CD4-positive, alpha-beta memory T cell (primary cell): ENCODE data around the gene ACOX1. TPM values are rescaled to one million over a fixed set of nuclear protein-coding genes. Genes with fewer than 3 reads are reported as not detected.
A peak's percentile ranks its signal among the peaks of the same experiment; 100 is the strongest.

Source experiments
- CTCF ChIA-PET: fragments of 350-600 bp; sonication (Branson Sonifier 250); formaldehyde crosslinking; loops from one replicate; lab custom pipeline; 2021; ENCODE audit warnings: inconsistent platforms; ENCODE audit not compliant: partially characterized antibody; lab: Charles Lee
- POLR2A ChIA-PET: fragments of 350-600 bp; sonication (Branson Sonifier 250); formaldehyde crosslinking; loops from one replicate; lab custom pipeline; 2021; ENCODE audit not compliant: partially characterized antibody; lab: Charles Lee
- DNase-seq, 5 donors: peaks; one replicate each; pipeline versions ENCODE4 v3.0.0 to v3.0.0-alpha.2; 2020 to 2022; ENCODE audit warnings: mixed read lengths in 1 of 5
- H3K27ac ChIP-seq: one replicate; pipeline ENCODE4 v1.7.0; 2013; ENCODE audit warnings: low read depth, low read length
- H3K27me3 ChIP-seq: 2 replicates; pipeline ENCODE4 v1.7.0; 2013; ENCODE audit warnings: mild to moderate bottlenecking, low read length, moderate library complexity; ENCODE audit not compliant: insufficient read depth
- H3K36me3 ChIP-seq: 2 replicates; pipeline ENCODE4 v1.7.0; 2013; ENCODE audit warnings: mild to moderate bottlenecking, low read length, moderate library complexity; ENCODE audit not compliant: insufficient read depth
- H3K4me1 ChIP-seq: 2 replicates; pipeline ENCODE4 v1.7.0; 2013; ENCODE audit warnings: mild to moderate bottlenecking, low read length, moderate library complexity; ENCODE audit not compliant: insufficient read depth
- H3K4me3 ChIP-seq, 2 donors: one replicate each; pipeline ENCODE4 v1.7.0; 2013; ENCODE audit warnings: low read length in 2 of 2, mild to moderate bottlenecking in 1 of 2
- H3K9me3 ChIP-seq, 2 donors: one replicate each; pipeline ENCODE4 v1.7.0; 2013; ENCODE audit warnings: low read length in 2 of 2, control low read depth in 1 of 2; ENCODE audit not compliant: control insufficient read depth in 1 of 2
- H3K27ac Mint-ChIP-seq, 7 donors: one replicate each; pipeline ENCODE4 v1.8.0; 2020 to 2021; ENCODE audit warnings: mixed read lengths in 7 of 7, mild to moderate bottlenecking in 6 of 7, inconsistent platforms in 3 of 7, moderate library complexity in 3 of 7
- H3K27me3 Mint-ChIP-seq, 2 donors: one replicate each; pipeline ENCODE4 v1.8.0; 2020 to 2021; ENCODE audit warnings: mixed read lengths in 2 of 2
- H3K36me3 Mint-ChIP-seq, 2 donors: one replicate each; pipeline ENCODE4 v1.8.0; 2020 to 2021; ENCODE audit warnings: mixed read lengths in 2 of 2, inconsistent platforms in 1 of 2, mild to moderate bottlenecking in 1 of 2
- H3K4me1 Mint-ChIP-seq, 4 donors: one replicate each; pipeline ENCODE4 v1.8.0; 2020 to 2021; ENCODE audit warnings: mixed read lengths in 4 of 4, mild to moderate bottlenecking in 1 of 4
- H3K4me3 Mint-ChIP-seq, 8 donors: one replicate each; pipeline ENCODE4 v1.8.0; 2020 to 2021; ENCODE audit warnings: mixed read lengths in 8 of 8, mild to moderate bottlenecking in 7 of 8, moderate library complexity in 6 of 8, inconsistent platforms in 3 of 8
- H3K9me3 Mint-ChIP-seq, 8 donors: one replicate each; pipeline ENCODE4 v1.8.0; 2020 to 2021; ENCODE audit warnings: mixed read lengths in 8 of 8, mild to moderate bottlenecking in 5 of 8, inconsistent platforms in 3 of 8, moderate library complexity in 1 of 8
- intact Hi-C: fragments of 100-400 bp; cut with micrococcal nuclease; formaldehyde crosslinking; loops from one replicate; pipeline ENCODE4 v1.15.1; 2023
- polyA plus RNA-seq, 2 donors: library from polyadenylated mRNA; unstranded; fragments of 300-500 nt; fragmentation: Illumina TruSeq; gene quantifications; one replicate each; pipeline ENCODE4 v1.2.3, GENCODE V29; 2021
- total RNA-seq, 2 experiments: library from RNA; stranded (reverse); gene quantifications; one replicate each; pipeline ENCODE4 v1.2.3, GENCODE V29; 2021

The ACOX1 gene
- total and polyA plus RNA-seq, 4 experiments from 2014 or later, result 10.2 to 31.7 (median 22.4) TPM

DNA sequence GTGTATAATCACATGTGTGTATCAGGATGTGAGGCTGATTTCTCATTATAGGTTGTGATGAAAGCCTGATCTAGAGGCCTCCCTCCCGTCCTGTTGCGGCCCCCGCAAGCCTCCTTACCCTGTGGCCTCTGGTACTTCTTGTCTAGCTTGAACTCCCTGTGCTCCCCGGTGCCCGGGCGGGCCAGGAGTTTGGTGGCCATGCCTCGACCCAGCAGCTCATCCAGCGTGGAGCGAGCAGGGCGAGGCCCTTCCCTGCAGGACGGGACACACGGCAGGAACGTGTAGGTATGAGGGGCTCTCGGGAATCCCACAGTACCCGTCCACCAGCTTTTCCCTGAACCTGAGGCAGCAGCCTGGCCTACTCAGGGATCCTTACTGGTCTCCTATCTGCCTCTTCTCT, 53.1 kb downstream of the ACOX1 start:
- ChIA-PET POLR2A (no interaction called here), CTCF (interaction anchor here (1.6 kb wide), 1 partner anchor 21 kb away, joined by 5 read pairs; no protein-coding TSS in a partner anchor)
- Mint-ChIP-seq H3K27ac (no peak overlapping the region), H3K4me3 (no peak overlapping the region), H3K27me3 (no peaks in the 10 kb centered on the region), H3K9me3 (no peaks in the 10 kb centered on the region), H3K4me1 (peaks cover 0 to 5% (median 0%) of the 10 kb centered on the region in 4 donors), H3K36me3 (peaks cover 0 to 3% of the 10 kb centered on the region in 2 donors)
- H3K9me3 ChIP-seq, result no peaks in the 10 kb centered on the region
- no peak overlapping the region for H3K27ac ChIP-seq
- no peaks in the 10 kb centered on the region for H3K36me3 ChIP-seq
- H3K4me3 ChIP-seq, result no peak overlapping the region
- no peak for DNase-seq
- H3K4me1 ChIP-seq, result no peaks in the 10 kb centered on the region
- intact Hi-C loops, result no loop called here
- H3K27me3 ChIP-seq, result no peaks in the 10 kb centered on the region

DNA sequence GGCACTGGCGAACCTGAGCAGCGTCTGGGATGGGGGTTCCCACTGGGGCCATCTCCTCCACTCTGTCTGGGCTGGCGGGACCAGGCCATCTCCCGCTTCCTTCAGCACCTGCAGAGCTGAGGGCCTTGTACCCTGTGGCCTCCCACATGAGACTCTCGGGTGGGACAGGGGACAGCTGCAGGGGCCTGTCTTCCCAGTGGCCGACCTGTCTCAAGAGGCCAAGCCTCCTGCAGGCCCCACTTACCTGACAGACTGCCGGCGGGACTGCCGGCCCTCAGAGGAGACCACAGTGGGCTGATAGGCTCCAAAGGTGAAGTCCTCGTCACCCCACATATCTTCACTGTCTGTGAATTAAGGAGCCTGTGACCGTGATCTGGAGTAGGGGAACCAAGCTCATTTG, 53.9 kb downstream of the ACOX1 start:
- Histone ChIP-seq H3K9me3 (no peaks in the 10 kb centered on the region), H3K27me3 (no peaks in the 10 kb centered on the region), H3K4me1 (no peaks in the 10 kb centered on the region), H3K27ac (no peak overlapping the region), H3K36me3 (no peaks in the 10 kb centered on the region), H3K4me3 (no peak overlapping the region)
- Mint-ChIP-seq H3K27me3 (no peaks in the 10 kb centered on the region), H3K36me3 (peaks cover 0 to 3% of the 10 kb centered on the region in 2 donors), H3K27ac (no peak overlapping the region), H3K4me1 (peaks cover 0 to 5% (median 0%) of the 10 kb centered on the region in 4 donors), H3K9me3 (no peaks in the 10 kb centered on the region), H3K4me3 (no peak overlapping the region)
- ChIA-PET CTCF (interaction anchor here (1.6 kb wide), 1 partner anchor 20 kb away, joined by 5 read pairs; no protein-coding TSS in a partner anchor), POLR2A (no interaction called here)
- intact Hi-C loops, result no loop called here
- no peak for DNase-seq

DNA sequence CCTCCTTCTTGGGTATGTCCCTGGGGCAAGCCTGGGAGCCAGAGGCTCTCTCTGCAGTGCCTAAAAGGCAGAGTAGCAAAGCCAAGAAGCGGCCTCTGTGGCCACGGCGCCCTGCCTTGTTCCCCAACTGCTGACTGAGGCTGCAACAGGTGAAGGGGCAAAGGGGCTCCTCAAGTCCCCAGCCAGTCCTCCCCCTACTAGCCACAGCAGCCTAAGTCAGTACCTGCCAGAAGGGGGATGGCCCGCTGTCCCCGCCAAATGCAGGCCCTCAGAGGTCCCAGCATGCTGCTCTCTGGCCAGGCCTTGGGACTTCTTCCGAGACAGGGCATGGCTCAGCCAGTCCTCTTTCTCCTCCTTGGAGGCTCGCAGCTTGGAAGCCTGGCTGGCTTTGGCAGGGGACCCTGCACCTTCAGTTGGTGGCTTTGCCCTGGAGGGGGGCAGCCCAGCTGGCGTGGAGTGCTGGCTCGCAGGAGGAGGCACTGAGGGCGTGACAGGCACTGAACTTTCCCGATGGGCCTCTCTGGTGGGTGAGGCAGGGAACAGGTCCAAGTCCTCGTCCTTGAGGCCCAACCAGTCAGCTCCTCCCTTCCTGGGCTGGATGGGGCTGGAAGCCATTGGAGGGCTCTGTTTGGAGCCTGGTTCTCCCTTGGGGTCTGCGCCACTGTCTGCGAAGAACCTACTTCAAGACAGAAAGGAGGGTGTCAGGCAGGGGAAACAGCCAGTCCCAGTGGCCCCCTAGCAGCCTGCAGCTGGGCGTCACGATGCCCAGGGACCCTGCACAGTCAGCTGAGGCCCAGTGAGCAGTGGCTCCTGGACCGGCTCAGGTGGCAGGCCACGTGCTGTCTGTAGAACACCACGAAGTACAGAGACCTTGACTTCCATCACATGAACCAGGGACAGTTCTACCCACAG, 55.7 kb downstream of the ACOX1 start:
- Histone ChIP-seq H3K36me3 (no peaks in the 10 kb centered on the region), H3K4me1 (no peaks in the 10 kb centered on the region), H3K27ac (no peak overlapping the region), H3K9me3 (no peaks in the 10 kb centered on the region), H3K4me3 (no peak overlapping the region), H3K27me3 (no peaks in the 10 kb centered on the region)
- no peaks in the 10 kb centered on the region for H3K9me3 Mint-ChIP-seq
- peaks cover 0 to 8% (median 0%) of the 10 kb centered on the region in 4 donors for H3K4me1 Mint-ChIP-seq
- POLR2A ChIA-PET, result no interaction called here
- intact Hi-C loops, result no loop called here
- peak overlapping the region in 3 of 7 donors; percentile 37 to 63 (median 42) for H3K27ac Mint-ChIP-seq
- CTCF ChIA-PET, result no interaction called here
- no peak for DNase-seq
- H3K4me3 Mint-ChIP-seq, result no peak overlapping the region
- peaks cover 0 to 5% of the 10 kb centered on the region in 2 donors for H3K36me3 Mint-ChIP-seq
- H3K27me3 Mint-ChIP-seq, result no peaks in the 10 kb centered on the region

DNA sequence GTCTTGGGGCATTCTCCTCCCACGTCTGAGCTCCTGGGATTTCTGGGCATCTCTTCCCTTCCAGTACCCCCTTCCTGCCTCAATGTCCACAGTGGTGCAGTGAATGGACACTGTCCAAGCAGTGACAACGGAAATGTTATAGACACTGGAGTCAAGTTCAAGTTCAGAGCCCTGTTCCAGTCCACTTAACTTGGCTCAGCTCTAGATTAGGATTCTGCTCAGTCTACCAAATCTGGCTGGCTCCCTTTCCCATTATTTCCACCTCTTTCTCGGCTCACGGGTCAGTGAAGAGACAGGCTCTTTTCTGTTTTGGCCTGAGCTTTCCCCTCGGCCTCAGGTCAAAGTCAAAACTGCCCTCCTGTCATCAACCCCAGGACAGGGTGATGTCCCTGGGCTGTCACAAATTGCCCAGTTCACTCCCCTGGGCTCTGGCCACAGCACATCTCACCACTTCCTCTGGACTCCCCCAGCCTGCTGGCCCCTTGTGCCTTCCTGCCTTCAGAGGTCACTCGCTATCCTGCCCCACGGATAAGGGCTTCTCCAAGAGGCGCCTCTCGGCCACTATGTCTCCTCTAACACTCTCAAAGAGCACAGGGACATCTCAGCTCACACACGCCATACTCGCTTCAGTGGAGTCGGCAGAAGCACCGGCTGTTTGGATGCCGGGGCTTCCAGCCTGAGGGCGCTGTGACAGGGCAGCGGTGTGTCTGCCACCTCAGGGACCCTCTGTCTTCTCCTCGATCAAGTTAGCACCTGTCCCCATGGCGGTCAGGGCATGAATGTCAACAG, 56.6 kb downstream of the ACOX1 start:
- Histone ChIP-seq H3K27ac (no peak overlapping the region), H3K4me1 (no peaks in the 10 kb centered on the region), H3K9me3 (no peaks in the 10 kb centered on the region), H3K27me3 (no peaks in the 10 kb centered on the region), H3K36me3 (no peaks in the 10 kb centered on the region), H3K4me3 (no peak overlapping the region)
- no peak for DNase-seq
- CTCF ChIA-PET, result interaction anchor here (0.6 kb wide), 1 partner anchor 10 kb away, joined by 3 read pairs; no protein-coding TSS in a partner anchor
- Mint-ChIP-seq H3K4me1 (peaks cover 0 to 7% (median under 1%) of the 10 kb centered on the region in 4 donors), H3K4me3 (no peak overlapping the region), H3K27me3 (no peaks in the 10 kb centered on the region), H3K9me3 (no peaks in the 10 kb centered on the region), H3K36me3 (peaks cover 0 to 5% of the 10 kb centered on the region in 2 donors), H3K27ac (peak overlapping the region in 1 of 7 donors; percentile 24)
- intact Hi-C loops, result no loop called here
- POLR2A ChIA-PET, result no interaction called here

DNA sequence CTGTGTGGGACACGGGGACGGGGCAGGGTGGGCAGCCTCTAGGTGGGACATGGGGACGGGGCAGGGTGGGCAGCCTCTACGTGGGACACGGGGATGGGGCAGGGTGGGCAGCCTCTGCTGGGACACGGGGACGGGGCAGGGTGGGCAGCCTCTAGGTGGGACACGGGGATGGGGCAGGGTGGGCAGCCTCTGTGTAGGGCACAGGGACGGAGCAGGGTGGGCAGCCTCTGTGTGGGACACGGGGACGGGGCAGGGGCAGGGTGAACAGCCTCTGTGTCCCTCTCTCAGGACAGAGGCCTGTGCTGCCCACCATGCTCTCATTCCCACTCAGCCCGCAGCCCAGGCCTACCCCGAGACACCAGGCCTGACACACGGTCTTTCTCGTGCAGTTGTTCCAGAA, 57.4 kb downstream of the ACOX1 start:
- H3K27me3 ChIP-seq, result no peaks in the 10 kb centered on the region
- DNase-seq, result no peak
- no peak overlapping the region for H3K27ac ChIP-seq
- Mint-ChIP-seq H3K36me3 (peaks cover 4 to 9% of the 10 kb centered on the region in 2 donors), H3K27ac (no peak overlapping the region), H3K4me3 (no peak overlapping the region), H3K4me1 (peaks cover 0 to 11% (median 4%) of the 10 kb centered on the region in 4 donors), H3K27me3 (no peaks in the 10 kb centered on the region), H3K9me3 (no peaks in the 10 kb centered on the region)
- no peaks in the 10 kb centered on the region for H3K4me1 ChIP-seq
- H3K4me3 ChIP-seq, result no peak overlapping the region
- no peaks in the 10 kb centered on the region for H3K36me3 ChIP-seq
- no peaks in the 10 kb centered on the region for H3K9me3 ChIP-seq
- POLR2A ChIA-PET, result no interaction called here
- intact Hi-C loops, result no loop called here
- CTCF ChIA-PET, result interaction anchor here (0.6 kb wide), 1 partner anchor 11 kb away, joined by 3 read pairs; no protein-coding TSS in a partner anchor

DNA sequence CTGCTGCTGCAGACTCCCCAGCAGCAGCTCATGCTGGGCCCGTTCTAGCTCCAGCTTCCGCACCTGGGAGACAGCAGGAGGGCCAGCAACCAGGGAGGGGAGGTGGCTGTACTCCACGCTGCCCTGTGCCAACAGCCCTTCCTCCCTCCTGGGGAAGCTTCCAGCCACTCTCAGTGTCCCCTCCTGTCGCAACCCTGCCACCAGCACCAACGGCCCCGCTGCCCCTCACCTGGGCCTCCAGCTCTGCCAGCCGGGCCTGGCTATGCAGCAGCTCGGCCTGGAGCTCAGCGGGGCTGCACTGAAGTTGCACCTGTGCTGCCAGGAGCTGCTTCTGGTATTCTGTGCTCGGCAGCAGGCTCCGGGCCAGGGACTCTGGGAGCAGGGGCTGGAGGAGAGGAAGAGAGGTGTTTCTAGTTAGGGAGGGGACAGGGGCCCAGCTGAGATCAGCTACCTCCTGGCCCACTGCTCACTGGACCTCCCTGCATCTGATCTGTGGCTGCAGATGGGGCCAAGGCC, 58.9 kb downstream of the ACOX1 start:
- intact Hi-C loops, result no loop called here
- Mint-ChIP-seq H3K4me1 (peaks cover 0 to 11% (median 4%) of the 10 kb centered on the region in 4 donors), H3K27me3 (no peaks in the 10 kb centered on the region), H3K36me3 (peaks cover 4 to 9% of the 10 kb centered on the region in 2 donors), H3K27ac (no peak overlapping the region), H3K4me3 (no peak overlapping the region), H3K9me3 (no peaks in the 10 kb centered on the region)
- Histone ChIP-seq H3K36me3 (no peaks in the 10 kb centered on the region), H3K27me3 (no peaks in the 10 kb centered on the region), H3K9me3 (no peaks in the 10 kb centered on the region), H3K27ac (no peak overlapping the region), H3K4me1 (no peaks in the 10 kb centered on the region), H3K4me3 (no peak overlapping the region)
- CTCF ChIA-PET, result no interaction called here
- DNase-seq, result no peak
- POLR2A ChIA-PET, result interaction anchor here (1.1 kb wide), 1 partner anchor 21 kb away, joined by 3 read pairs; the partner anchor contains the start of gene FBF1
